ENCODE data around the gene GALNT10.

DNA sequence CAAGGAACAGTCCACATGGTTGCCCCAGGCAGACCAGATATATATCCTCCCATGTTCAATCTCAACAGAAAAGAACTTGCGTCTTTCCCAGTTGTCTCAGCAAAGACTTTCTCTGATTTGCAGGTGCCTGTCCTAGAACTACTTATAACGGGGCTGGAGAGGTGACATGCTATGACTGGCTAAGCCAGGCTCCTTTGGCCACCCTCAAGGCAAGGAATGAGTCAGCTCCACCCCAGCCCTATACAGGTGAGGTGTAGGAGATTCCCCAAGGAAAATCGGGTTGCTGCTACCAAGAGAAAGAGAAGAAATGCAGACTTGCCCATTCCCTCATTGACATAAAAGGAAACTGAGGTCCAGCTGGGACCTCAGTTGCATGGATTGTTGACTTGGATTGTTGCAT lies 127.4 kb downstream of the GALNT10 start:
- TF ChIP-seq EP300 (IDR thresholded peaks at IDR 0.05) (no peak), POLR2A (IDR thresholded peaks at IDR 0.05; ENCODE audit: low read depth) (no peak), POLR2AphosphoS5 (IDR thresholded peaks at IDR 0.05) (no peak)
- TF ChIP-seq, protein P1, sequence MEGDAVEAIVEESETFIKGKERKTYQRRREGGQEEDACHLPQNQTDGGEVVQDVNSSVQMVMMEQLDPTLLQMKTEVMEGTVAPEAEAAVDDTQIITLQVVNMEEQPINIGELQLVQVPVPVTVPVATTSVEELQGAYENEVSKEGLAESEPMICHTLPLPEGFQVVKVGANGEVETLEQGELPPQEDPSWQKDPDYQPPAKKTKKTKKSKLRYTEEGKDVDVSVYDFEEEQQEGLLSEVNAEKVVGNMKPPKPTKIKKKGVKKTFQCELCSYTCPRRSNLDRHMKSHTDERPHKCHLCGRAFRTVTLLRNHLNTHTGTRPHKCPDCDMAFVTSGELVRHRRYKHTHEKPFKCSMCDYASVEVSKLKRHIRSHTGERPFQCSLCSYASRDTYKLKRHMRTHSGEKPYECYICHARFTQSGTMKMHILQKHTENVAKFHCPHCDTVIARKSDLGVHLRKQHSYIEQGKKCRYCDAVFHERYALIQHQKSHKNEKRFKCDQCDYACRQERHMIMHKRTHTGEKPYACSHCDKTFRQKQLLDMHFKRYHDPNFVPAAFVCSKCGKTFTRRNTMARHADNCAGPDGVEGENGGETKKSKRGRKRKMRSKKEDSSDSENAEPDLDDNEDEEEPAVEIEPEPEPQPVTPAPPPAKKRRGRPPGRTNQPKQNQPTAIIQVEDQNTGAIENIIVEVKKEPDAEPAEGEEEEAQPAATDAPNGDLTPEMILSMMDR (IDR thresholded peaks at IDR 0.05): no peak

Data from esophagus muscularis mucosa (tissue), 4 donors.